ENCODE measurements around the gene VAV2.

GRCh38 chr9:133942206-133942975 lies 49.7 kb downstream of the VAV2 start:
- TF ChIP-seq CTCF (conservative IDR thresholded peaks at IDR 0.05) (no peak), ZFX (IDR thresholded peaks at IDR 0.05) (no peak)

Data from C4-2B (cell line).